ENCODE results near the gene ZCCHC7.
"Not testable (repeated sequence)": the region's sequence is repeated elsewhere in the genome, so short reads cannot be mapped to it uniquely, and the experiment has no call there.

Gene ZCCHC7

GRCh38 chr9:37251452-37251851, 131.1 kb downstream of the ZCCHC7 start:
- no peak for DNase-seq (ENCODE audit: low spot score)

- no peak for DNase-seq (ENCODE audit: low spot score)
Observed at GRCh38 chr9:37253377-37253937, 133.1 kb downstream of the ZCCHC7 start.

- no peak for DNase-seq (ENCODE audit: low spot score)
Observed at GRCh38 chr9:37255187-37255586, 134.8 kb downstream of the ZCCHC7 start.

- DNase-seq (ENCODE audit: low spot score), result no peak
Observed at GRCh38 chr9:37255944-37256862, 135.8 kb downstream of the ZCCHC7 start.

- DNase-seq (ENCODE audit: low spot score), result no peak
Observed at GRCh38 chr9:37259951-37260350, 139.6 kb downstream of the ZCCHC7 start.

GRCh38 chr9:37262410-37262809, 142.0 kb downstream of the ZCCHC7 start:
- no peak for DNase-seq (ENCODE audit: low spot score)

- no peak for DNase-seq (ENCODE audit: low spot score)
Observed at GRCh38 chr9:37264539-37264938, 144.2 kb downstream of the ZCCHC7 start.

- no peak for DNase-seq (ENCODE audit: low spot score)
Observed at GRCh38 chr9:37266630-37267029, 146.3 kb downstream of the ZCCHC7 start.

- DNase-seq (ENCODE audit: low spot score), result no peak
Observed at GRCh38 chr9:37269221-37269620, 148.8 kb downstream of the ZCCHC7 start.

GRCh38 chr9:37271679-37272078, 151.3 kb downstream of the ZCCHC7 start:
- DNase-seq (ENCODE audit: low spot score), result no peak

- DNase-seq (ENCODE audit: low spot score), result no peak
Observed at GRCh38 chr9:37273595-37273994, 153.2 kb downstream of the ZCCHC7 start.

GRCh38 chr9:37281541-37281940, 161.2 kb downstream of the ZCCHC7 start:
- no peak for DNase-seq (ENCODE audit: low spot score)

- no peak for DNase-seq (ENCODE audit: low spot score)
Observed at GRCh38 chr9:37283730-37284325, 163.5 kb downstream of the ZCCHC7 start.

- DNase-seq (ENCODE audit: low spot score), result no peak
Observed at GRCh38 chr9:37284636-37285035, 164.3 kb downstream of the ZCCHC7 start.

GRCh38 chr9:37286530-37287175, 166.3 kb downstream of the ZCCHC7 start:
- no peak for DNase-seq (ENCODE audit: low spot score)

- no peak for DNase-seq (ENCODE audit: low spot score)
Observed at GRCh38 chr9:37287317-37287716, 166.9 kb downstream of the ZCCHC7 start.

- DNase-seq (ENCODE audit: low spot score), result no peak
Observed at GRCh38 chr9:37289631-37290030, 169.3 kb downstream of the ZCCHC7 start.

GRCh38 chr9:37290366-37290939, 170.1 kb downstream of the ZCCHC7 start:
- no peak for DNase-seq (ENCODE audit: low spot score)

GRCh38 chr9:37290940-37291485, 170.6 kb downstream of the ZCCHC7 start:
- DNase-seq (ENCODE audit: low spot score), result no peak

GRCh38 chr9:37291612-37292238, 171.4 kb downstream of the ZCCHC7 start:
- DNase-seq (ENCODE audit: low spot score), result not testable (repeated sequence)

GRCh38 chr9:37292896-37293295, 172.5 kb downstream of the ZCCHC7 start:
- no peak for DNase-seq (ENCODE audit: low spot score)

All from CD4-positive, alpha-beta T cell treated with Interleukin-15 for 4 hours (primary cell).